Effector CD8-positive, alpha-beta T cell (primary cell): ENCODE results near the gene CLRN1.

ENCODE experiments used
- DNase-seq: peaks from one replicate; lab custom pipeline; 2025; lab: John Stamatoyannopoulos, UW

Gene CLRN1

GRCh38 chr3:150876611-150877265 is 95.8 kb downstream of the CLRN1 start:
- no peak for DNase-seq
